Thyroid gland (tissue), 4 donors: ENCODE measurements around the gene COPS9.

ENCODE experiments used
- CTCF ChIP-seq, 6 experiments: fragments of 200-600 bp in 3 of 6; fragments of 450-650 bp in 3 of 6; sonication (generic) in 3 of 6; IDR thresholded peaks; one replicate each; pipeline ENCODE4 v1.5.1; 2016 to 2019; ENCODE audit warnings: antibody characterized with exemption in 6 of 6, mild to moderate bottlenecking in 2 of 6, inconsistent platforms in 1 of 6, moderate library complexity in 1 of 6
- POLR2A ChIP-seq, 2 donors: fragments of 450-650 bp; IDR thresholded peaks; one replicate each; pipeline ENCODE4 v1.6.1; 2017; ENCODE audit warnings: antibody characterized with exemption in 2 of 2, mild to moderate bottlenecking in 2 of 2, moderate library complexity in 1 of 2

- TF ChIP-seq CTCF (IDR thresholded peaks at IDR 0.05) (no peak), POLR2A (IDR thresholded peaks at IDR 0.05) (no peak)
Measured at GRCh38 chr2:240147911-240148587, 11.9 kb upstream of the COPS9 start.
